GM19099 (cell line): ENCODE results near the gene NFIX.

Source experiments
- POLR2A ChIP-seq: IDR thresholded peaks from 3 replicates; pipeline ENCODE4 v1.6.1; 2011; ENCODE audit warnings: low read depth; ENCODE audit not compliant: insufficient read length; ENCODE audit errors: extremely low read depth

NFIX gene

DNA sequence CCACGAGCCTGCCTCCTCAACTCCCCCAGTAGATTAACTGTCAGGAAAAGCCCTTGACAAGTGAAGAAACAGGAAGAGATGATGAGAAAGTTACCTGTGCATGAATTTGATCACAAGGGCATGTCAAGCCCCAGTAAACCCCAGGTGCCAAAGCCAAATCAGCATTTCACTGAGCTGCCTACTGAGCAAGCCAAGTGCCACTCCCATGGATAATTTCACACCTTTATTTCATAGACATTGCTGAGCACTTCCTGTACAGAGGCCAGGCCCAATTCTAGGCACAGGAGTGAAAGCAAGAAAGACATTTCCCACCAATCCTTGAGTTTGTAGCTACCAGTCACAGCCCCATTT, 40.7 kb upstream of the NFIX start:
- TF ChIP-seq POLR2A, result no peak

DNA sequence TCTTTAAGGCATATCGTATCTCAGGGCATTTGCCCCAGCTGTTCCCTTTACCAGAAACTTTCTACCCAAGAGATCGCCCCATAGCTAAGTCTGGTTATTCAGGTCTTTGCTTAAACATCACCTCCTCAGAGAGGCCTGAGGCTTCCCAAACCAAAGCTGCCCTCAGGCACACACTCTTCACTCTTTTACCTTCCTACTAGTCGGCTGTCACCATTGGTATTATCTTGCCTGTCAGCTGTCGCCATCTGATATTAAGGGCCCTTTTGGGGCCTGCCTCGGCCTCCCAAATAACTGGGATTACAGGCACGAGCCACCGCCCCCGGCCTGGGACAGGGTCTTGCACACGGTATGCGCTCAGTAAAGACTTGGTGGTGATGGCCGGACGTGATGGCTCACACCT, 39.3 kb upstream of the NFIX start:
- TF ChIP-seq POLR2A, result no peak

DNA sequence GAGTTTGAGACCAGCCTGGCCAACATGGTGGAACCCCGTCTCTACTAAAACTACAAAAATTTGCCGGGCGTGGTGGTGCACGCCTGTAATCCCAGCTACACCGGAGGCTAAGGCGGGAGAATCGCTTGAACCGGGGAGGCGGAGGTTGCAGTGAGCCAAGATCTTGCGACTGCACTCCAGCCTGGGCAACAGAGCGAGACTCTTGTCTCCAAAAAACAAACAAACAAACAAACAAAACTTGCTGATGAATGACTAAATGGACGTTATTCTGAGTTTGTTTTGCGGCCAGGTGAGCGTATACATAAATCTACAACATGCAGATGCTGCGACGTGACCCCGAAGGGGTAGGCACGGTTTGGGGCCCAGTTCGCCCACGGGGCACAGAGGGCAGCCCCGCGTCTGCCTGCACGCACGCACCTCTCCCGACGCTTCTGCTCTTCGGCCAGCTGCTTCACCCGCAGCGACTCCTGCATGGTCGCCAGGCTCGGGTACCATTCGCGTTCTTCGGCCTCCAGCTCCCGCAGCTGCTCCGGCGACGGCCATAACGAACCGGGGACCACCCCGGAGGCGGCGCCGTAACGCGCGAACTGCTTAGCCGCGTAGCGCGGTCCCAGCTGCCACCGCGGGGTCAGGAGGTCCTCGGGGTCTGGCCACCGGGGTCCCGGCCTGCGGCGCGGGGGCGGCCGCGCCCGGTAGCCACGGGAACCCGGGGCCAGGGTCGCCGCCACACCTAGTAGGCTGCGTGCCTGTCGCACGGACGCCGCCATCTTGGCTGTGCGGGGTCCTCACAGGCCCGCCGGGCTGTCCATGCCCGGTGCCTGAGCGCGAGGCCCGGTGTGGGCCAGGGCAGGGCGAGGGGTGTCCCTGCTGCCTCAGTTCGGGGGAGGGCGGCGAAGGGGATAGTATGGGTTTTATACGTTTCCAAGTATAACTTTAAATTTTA, 38.6 kb upstream of the NFIX start, which contains the start of gene GADD45GIP1:
TSS of gene GADD45GIP1 (minus strand) at position 778 of the 943 bp plus-strand sequence. CDS start at position 767, 11 bp downstream.
- TF ChIP-seq POLR2A, result peak; percentile 92

DNA sequence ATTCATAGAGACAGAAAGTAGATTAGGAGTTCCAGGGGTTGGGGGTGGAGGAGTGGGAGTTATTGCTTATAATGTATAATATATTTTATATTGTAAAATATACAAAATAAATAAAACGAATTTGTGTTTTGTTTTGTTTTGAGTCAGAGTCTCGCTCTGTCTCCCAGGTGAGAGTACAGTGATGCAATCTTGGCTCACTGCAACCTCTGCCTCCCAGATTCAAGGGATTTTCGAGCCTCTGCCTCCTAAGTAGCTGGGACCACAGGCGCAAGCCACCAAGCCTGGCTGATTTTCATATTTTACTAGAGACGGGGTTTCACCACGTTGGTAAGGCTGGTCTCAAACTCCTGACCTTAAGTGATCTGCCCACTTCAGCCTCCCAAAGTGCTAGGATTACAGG, 35.8 kb upstream of the NFIX start:
- no peak for TF ChIP-seq POLR2A

DNA sequence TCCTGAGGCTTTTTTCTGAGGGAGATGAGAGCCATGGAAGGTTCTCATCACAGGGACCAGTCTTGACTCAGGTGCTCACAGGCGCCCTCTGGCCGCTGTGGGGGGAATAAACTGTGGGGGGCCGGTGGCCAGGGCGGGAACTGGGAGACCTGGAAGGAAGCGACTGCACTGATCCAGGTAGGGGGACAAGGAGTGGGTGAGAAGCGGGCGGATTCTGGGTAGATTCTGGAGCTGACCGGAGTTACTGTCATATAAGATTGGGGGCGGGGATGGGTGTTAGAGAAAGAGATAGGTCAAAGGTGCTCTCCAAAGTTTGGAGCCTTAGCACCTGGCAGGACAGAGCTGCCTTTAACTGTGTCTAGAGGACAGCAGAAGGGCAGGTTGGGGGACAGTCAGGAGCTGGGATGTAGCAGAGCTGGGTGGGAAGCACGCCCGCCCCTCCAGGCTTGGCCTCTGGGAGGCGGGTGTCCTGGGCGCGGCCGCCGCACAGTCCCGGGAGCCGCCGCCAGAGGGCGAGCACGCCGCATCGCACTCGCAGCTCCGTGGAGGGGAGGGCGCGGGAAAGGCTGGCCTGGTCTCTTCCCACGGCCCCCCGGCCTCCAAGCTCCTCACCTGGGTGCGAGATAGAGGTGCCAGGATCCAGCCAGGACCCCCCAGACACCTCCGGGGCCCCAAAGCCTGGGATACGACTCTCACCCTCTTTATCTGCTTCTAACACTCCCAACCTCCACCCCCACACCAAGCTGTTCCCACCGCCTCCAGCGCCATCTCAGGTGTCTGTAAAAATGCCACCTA, 30.1 kb upstream of the NFIX start:
- TF ChIP-seq POLR2A, result peak; percentile 35

DNA sequence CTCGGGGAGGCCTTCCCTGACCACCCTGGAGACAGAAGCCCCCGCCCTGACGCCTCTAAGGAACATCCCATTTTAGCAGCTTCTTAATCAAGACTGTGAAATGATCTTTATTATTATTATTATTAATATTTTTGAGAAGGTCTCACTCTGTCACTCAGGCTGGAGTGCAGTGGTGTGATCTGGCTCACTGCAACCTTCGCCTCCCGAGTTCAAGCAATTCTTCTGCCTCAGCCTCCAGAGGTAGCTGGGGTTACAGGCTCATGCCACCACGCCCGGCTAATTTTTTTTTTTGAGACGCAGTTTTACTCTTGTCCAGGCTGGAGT, 29.5 kb upstream of the NFIX start:
- TF ChIP-seq POLR2A, result no peak

DNA sequence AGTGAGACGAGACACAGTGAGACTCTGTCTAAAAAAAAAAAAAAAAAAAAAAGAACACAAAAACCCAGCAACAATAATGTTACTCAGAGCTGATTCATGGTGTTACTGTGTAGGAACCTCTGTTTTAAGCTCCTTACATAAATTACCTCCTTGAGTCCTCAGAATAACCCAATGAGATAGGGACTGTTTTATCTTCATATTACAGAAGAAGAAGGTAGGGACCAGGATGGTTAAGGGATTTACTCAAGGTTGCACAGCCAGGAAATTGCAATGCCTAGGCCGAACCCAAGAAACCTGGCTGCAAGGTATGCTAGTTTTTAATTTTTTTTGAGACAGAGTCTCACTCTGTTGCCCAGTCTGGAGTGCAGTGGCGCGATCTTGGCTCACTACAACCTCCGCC, 27.4 kb upstream of the NFIX start:
- no peak for TF ChIP-seq POLR2A

DNA sequence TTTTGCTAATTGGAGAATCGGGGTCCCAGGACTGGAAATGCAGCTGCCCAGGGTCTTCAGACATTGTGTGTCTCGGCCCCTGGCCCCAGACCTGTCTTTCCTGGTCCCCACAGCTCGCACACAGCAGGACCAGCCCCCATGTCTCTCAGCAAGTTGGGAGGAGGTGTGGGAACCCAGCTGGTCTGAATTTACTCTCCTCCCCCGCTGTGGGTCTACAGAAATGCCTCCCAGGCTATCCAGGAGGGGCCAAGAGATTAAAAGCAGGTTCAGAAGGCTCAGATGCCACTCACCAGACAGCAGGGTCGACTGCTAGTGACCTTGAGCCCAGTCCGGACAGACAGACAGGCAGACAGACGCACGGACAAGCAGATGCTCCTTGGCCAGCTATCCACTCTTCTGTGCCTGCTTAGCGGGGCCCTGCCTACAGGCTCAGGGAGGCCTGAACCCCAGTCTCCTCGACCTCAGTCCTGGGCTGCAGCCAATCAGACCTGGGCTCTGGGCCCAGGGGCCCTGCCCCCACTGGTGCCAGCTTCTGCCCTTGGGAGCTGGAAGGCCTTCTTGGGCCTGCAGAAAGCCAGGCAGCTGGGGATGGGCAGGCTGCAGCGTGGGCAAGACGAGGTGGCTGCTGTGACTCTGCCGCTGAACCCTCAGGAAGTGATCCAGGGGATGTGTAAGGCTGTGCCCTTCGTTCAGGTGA, 25.8 kb upstream of the NFIX start, which contains the start of gene DAND5:
TSS of gene DAND5 (plus strand) at position 285 of the 697 bp plus-strand sequence. CDS start at position 370, 85 bp downstream.
- no peak for TF ChIP-seq POLR2A

DNA sequence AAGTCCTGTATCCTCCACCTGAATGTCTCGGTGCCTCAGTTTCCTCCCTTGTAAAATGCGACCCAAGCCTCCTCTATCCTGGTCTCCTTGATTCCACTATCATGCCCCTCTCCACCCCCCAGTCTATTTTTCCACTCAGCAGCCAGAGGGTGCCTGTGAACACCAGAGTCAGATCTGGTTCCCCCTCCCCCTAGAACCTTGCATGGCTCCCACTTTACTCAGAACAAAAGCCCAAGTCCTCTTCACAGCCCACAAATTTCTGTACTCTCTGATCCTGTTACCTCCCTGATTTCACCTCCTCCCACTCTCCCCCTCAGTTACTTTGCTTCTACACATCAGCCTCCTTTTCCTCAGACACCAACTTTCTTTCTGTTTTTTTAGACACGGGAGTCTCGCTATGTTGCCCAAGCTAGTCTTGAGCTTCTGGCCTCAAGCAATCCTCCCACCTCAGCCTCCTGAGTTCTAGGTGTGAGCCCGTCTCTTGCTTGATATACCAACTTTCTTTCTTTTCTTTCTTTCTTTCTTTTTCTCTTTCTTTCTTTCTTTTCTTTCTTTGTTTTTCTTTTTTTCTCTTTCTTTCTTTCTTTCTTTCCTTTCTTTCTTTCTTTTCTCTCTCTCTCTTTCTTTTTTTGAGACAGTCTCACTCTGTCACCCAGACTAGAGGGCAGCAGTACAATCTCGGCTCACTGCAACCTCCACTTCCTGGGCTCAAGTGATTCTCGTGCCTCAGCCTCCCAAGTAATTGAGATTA, 25.0 kb upstream of the NFIX start:
- no peak for TF ChIP-seq POLR2A

DNA sequence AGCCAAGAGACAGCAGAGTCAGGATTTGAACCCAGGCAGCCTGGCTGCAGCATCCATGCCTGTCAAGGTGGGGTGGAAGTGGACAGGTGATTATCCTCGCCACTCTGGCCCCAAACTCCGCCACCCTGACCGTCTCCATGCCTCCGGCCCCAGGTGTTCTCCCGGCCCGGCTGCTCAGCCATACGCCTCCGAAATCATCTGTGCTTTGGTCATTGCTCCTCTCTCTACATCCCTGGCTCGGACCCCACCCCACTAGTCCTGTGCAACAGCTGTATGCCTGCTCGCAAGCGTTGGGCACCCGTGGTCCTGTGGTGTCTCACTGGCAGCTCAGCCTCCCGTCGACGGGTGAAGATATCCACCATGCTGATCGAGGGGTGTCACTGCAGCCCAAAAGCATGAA, 22.0 kb upstream of the NFIX start:
- no peak for TF ChIP-seq POLR2A

DNA sequence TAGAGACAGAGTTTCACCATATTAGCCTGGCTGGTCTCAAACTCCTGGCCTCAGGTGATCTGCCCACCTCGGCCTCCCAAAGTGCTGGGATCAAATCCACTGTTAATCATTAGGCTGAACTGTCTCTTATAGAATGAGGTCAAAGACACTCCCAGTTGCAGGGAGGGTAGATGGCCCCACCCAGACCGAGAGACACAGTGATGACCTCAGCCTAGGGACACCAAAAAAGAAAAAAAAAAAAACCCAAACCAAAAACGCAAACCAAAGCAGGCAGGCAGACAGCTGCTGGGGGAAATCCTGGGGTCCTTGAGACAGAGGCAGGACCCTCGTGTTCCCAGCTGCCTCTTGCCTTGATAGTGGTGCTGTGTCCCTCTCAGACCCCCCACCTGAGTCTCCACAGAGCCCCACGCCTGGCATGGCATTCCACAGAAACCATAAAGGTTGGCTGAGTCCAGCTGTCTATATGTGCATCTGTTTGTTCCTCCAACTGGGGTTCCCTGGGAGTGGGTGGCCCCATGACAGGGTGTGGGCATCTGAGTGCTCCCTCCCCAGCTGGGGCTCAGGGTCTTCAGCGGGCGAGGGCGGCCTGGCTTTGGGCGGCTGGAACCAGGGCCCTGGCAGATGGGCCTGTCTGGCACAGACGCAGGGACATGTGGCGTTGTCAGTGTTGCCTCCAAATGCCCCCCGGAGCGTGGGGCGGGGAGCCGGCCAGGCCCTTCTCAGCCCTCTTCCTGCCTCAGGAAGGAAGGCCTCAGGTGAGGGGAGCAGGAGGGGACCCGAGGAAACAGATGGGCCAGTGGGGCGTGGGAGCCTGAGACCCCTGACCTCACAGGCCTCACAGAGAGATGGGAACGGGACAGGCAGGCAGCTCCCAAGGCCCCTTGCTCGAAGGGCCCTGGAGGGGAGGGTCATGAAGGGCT, 20.7 kb upstream of the NFIX start:
- no peak for TF ChIP-seq POLR2A

DNA sequence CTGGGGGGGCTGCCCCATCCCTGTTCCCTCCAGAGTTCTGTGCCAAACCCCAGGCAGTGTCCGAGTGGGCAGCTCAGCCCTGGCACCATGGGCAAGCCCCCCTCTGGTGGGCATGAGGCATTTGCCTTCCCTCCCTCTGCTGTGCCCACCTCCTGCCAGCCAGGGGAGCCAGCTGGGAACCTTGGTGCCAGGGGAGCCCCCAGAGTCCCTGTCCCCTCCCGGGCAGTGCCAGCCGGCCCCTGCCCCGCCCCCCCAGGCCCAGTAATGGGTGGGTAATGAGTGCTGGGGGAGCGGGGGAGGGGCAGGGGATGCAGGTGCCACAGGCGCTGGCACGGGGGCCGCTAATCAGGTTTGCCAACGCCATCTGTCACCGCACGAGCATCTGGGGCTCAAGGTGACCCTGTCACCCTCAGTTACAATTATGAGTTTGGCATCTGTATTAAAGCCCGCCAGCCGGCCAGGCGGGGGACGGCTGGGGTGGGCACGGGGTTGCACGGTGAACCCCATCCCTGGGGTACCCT, 20.0 kb upstream of the NFIX start:
- TF ChIP-seq POLR2A, result no peak

DNA sequence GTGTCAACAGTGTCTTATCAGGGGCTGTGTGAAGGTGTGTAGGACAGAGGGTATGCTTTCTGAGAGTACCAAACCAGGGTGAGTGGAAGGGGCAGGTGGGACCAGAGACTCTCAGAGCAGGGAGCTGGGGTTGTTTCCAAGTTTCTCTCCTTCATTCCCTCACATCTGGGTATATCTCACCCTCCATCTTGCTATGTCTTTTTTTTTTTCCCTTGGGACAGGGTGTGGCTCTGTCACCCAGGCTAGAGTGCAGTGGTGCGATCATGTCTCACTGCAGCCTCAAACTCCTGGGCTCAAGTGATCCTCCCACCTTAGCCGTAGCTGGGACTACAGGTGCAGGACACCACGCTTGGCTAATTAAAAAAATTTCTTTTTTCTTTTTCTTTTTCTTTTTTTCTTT, 15.3 kb upstream of the NFIX start:
- no peak for TF ChIP-seq POLR2A

DNA sequence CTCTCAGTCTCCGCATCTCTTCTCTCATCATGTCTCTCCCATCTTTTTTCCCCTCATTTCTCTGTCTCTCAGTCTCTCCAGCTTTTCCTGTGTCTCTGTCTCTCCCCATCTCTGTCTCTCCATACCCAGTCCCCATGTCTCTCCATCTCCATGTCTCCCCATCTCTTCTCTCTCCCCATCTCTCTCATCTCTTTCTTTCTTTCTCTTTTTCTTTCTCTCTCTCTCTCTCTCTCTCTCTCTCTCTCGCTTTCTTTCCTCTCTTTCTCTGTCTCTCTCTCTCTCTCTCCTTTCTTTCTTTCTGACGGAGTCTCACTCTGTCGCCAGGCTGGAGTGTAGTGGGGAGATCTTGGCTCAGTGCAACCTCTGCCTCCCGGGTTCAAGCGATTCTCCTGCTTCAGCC, 12.6 kb upstream of the NFIX start:
- TF ChIP-seq POLR2A, result no peak

DNA sequence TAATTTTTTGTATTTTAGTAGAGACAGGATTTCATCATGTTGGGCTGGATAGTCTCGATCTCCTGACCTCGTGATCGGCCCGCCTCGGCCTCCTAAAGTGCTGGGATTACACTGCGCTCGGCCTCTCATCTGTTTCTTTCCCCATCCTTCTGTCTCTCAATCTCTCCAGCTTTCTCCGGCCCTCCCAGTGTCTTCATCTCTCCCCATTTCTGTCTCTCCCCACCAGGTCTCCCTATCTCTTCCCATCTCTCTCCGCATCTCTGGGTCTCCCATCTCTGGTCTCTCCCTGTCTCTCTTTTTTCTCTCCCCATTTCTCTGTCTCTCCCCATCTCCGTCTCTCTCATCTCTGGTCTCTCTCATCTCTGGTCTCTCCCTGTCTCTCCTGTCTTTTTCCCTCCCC, 12.2 kb upstream of the NFIX start:
- no peak for TF ChIP-seq POLR2A
